NK-92 treated with Interleukin-12 subunit alpha and Interleukin-12 subunit beta, amount 100 ng/mL, for 24 hours (cell line): ENCODE data around the gene SLC13A4.
"Not testable (repeated sequence)": the region's sequence is repeated elsewhere in the genome, so short reads cannot be mapped to it uniquely, and the experiment has no call there.

Experiments
- DNase-seq: peaks from one replicate; lab custom pipeline; 2025; lab: John Stamatoyannopoulos, UW

Gene SLC13A4

DNA sequence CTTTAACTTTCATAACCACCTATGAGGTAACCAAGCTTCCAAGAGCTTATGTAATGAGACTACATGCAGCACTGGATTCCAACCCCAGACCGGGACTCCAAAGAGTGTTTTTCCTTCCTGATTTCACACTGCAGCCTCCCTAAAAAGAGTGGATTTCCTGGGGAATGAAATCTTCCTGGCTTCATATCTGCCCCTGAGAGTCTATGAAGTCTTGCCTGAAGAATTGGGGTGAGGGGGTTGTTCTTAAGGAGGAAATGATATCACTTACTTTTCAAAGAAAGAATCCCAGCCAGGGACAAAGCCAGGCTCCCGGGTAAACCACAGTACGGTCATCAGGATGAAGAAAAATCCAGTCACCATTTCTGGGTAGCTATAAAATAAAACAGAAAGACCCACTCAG is 35.9 kb downstream of the SLC13A4 start:
- no peak for DNase-seq

- DNase-seq = no peak
These were observed 37.4 kb downstream of the SLC13A4 start for GRCh38 chr7:135690566-135690965.

- no peak for DNase-seq
These were observed 40.5 kb downstream of the SLC13A4 start for GRCh38 chr7:135687466-135687865.

DNA sequence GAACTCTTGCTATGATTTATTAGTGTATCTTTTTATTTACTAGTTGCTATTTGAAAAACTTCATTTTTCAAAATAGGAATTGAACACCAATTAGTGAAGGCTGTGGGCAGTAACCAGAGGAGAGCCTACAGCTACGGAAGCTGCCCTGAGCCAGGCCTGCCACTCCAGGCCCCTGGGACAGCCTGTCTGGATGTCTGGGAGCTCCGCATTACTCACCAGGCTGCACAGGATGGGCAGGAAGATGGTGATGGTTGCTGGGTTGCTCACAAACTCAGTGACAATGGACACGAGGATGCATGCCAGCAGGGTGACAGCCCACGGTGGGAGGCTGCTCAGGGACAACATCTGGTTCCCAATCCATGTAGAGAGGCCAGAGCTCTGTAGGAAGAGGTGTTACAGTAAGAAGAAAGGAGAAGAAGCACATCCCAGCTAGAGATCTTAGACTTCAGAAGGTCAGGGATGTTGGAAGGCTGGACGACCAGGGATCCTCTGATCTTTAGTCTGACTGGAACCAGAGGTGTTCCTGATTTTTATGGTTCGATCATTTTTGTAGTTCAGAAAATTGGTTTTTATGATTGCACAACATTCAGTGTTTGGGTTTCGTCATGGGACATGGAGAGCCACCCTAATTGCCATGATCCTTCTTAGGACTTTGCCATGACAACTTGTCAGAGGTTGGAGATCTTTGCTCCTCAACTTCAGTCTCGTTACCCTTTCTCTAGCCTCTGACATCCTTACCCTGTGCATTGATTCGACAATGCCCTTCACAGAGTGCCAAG is 42.5 kb downstream of the SLC13A4 start:
- DNase-seq = no peak

GRCh38 chr7:135684699-135685098 is 43.3 kb downstream of the SLC13A4 start:
- DNase-seq = no peak

DNA sequence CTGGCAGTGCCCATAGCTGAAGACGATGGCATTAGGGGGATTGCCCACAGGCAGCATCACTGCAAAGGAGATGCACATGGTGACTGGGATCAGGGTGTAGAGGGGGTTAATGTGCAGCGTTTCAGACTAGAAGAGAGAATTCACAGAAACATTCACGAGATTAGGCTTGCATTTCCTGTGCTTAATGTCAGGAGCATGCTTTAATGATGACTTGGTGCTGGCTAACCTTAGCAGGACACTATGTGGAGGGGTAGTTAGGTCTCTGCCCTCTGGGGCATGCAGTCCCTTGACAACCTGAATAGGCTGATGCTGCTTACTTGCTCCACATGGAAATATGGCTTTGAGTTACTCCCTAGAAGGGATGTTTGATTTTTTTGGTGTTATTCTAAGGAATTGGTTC is 43.9 kb downstream of the SLC13A4 start:
- no peak for DNase-seq

- no peak for DNase-seq
These were observed 44.4 kb downstream of the SLC13A4 start for GRCh38 chr7:135683609-135684008.

DNA sequence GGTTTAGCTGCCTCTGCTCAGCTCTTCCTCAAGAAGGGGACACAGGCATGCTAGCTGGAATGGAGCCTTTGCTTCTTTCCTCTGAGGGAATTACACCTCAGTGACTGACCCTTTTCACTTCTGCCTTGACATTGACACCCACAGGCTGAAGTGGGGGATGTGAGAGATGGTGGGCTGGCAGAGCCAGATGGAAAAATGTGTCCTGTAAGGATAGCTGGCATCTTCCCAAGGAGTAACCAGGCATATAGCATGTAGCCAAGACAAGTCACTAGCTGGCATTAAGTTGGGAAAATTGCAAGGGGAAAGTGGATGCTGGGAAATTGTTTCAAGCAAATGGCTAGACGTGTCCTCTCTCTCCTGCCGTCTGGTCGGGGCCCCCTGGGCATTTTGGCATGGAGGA is 45.8 kb downstream of the SLC13A4 start:
- DNase-seq = no peak

DNA sequence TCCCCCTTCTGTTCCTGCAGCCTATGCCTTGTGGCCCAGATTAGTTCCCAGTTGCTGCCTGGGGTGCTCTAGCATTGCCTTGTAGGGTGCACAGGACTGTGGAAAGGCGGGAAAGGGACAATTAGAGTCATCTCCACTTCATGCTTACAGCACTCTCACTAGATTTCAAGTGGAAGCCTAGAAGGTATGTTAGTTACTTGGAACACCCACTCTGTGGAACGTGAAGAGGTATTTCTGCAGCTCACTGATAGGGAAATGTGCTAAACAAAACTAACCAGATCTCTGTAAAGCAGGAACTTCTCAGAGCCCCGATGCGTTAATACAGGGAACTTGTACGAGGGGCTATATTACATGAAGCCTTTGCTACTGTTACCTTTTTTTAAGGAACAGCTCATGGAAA is 46.2 kb downstream of the SLC13A4 start:
- no peak for DNase-seq

DNA sequence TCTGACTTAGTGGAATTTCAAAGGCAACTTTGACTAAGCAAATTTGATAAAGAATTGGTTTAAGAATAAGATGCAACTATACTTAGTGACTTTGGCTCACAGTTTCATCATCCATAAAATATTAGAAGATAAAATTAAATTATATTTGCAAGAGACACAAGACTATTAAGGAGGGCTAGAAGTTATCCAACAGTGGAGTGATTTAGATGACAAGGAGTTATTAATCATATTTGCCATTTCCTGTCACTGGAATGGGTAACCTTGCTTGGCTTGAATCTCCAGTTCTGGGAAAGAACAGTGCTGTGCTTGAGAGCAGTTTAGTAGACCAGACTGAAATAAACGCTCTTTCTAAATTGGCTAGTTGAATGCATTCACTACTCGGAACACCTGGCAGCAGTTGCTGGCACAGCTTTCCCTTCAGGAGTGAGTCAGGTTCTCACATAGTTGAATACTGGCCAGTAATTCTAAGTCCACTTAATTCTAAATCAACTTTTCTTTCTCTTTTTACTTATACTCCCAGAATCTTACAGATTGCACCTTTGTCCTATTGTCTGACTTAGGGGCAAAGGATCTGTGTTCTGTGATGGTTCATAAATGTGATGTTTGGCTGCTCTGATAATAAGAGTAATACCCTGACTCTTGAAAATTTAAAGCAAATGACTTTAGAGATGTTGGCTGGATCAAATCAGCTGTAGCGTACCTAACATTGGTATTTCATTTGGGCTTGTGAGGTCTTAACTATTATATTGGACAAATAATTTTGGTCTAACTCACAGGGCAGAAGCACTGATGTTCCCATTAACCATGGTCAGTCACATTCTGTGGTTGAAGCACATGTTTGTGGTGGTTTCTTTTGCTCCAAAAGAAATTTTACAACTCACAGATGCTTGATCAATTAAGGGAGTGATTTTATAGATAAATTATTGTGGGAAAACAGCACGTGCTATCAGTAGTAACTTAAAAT is 49.1 kb downstream of the SLC13A4 start:
- no peak for DNase-seq

DNA sequence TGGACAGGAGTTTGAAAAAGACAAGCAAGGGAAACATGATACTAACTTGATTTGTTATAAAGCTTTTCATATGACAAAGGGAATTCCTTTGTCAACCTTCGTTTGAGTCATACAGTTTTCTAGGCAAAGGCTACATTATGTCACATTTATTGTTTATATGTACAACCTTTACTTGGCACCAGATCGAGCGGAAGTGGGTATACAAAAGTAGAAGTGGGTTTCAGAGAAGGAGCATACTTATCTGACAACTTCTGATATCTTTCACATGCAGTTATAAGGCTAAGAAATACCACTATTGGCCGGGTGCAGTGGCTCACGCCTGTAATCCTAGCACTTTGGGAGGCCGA is 54.7 kb downstream of the SLC13A4 start:
- DNase-seq = no peak

- DNase-seq = no peak
These were observed 55.2 kb downstream of the SLC13A4 start for GRCh38 chr7:135672560-135673359.

- no peak for DNase-seq
These were observed 57.8 kb downstream of the SLC13A4 start for GRCh38 chr7:135670179-135670578.

- no peak for DNase-seq
These were observed 58.2 kb downstream of the SLC13A4 start for GRCh38 chr7:135669774-135670173.

DNA sequence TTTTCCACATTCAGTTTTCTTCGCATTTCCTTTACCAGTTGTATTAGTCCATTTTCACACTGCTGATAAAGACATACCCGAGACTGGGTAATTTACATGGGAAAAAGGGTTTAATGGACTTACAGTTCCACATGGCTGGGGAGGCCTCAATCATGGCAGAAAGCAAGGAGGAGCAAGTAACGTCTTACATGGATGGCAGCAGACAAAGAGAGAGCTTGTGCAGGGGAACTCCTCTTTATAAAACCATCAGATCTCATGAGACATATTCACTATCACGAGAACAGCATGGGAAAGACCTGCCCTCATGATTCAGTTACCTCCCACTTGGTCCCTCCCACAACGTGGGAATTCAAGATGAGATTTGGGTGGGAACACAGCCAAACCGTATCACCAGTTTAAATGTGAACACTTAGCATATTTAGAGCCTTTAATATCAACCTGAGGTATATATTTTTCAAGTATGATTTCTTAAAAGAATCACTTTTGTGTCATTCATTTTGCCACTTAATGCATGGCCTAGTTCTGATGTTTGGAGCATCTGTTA is 59.1 kb downstream of the SLC13A4 start:
- not testable (repeated sequence) for DNase-seq

DNA sequence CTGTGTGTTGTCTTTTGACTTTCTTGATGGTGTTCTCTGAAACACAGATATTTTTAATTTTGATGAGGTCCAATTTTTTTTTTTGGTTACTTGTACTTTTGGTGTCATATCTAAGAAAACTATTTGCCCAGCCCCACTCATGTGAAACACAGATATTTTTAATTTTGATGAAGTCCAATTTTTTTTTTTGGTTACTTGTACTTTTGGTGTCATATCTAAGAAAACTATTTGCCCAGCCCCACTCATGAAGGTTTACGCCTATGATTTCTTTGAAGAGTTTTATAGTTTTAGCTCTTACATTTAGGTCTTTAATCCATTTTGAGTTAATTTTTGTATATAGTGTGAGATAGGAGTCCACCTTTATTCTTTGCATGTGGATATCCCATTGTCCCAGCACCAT is 60.4 kb downstream of the SLC13A4 start:
- DNase-seq = not testable (repeated sequence)

DNA sequence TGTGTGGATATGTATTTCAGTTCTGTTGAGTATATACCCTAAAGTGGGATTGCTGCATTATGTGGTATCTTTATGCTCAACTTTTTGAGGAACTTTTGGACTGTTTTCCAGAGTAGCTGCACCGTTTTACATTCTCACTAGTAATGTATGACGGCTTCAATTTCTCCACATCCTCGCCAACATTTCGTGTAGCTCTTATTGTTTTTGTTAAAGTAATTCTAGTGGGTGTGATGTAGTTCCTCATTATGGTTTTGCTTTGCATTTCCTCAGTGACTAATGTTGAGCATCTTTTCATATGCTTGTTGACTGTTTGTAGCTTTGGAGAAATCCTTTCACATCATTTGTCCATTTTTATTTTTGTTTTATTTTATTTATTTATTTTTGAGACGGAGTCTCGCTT is 61.1 kb downstream of the SLC13A4 start:
- no peak for DNase-seq

- DNase-seq = no peak
These were observed 61.8 kb downstream of the SLC13A4 start for GRCh38 chr7:135666156-135666555.

- DNase-seq = no peak
These were observed 62.9 kb downstream of the SLC13A4 start for GRCh38 chr7:135665042-135665441.

DNA sequence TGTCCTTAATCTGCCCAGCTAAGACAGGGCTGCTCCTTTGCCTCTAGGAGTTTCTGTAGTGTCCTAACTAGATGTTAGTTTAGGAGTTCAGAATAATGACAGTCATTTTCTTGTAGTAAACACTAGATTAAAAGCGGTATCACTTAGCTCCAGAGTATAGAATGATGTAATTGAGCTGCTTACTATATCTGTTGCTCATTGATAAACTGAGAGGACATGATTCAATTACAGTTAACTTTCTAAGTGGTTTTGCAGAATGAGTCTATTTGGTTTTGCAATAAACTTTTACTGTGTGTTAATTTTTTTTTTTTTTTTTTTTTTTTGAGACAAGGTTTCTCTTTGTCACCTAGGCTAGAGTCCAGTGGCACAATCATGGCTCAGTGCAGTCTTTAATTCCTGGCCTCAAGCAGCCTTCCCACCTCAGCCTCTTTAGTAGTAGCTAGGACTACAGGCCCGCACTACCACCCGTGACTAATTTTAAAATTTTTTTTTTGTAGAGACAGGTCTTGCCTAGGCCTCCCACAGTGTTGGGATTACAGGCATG is 63.9 kb downstream of the SLC13A4 start:
- no peak for DNase-seq

- DNase-seq = peak; percentile 96
These were observed 65.4 kb downstream of the SLC13A4 start, which contains the start of gene STMP1 for GRCh38 chr7:135662373-135663114. Gene STMP1 (plus strand): TSS chr7:135662514.
